Kidney epithelial cell (primary cell): ENCODE measurements around the gene TGFBR3. TPM values are rescaled to one million over a fixed set of nuclear protein-coding genes. Genes with fewer than 3 reads are reported as not detected.

Experiments
- DNase-seq: peaks from one replicate; pipeline ENCODE4 v3.0.0-alpha.2; 2010; ENCODE audit warnings: low read depth
- H3K27me3 ChIP-seq: 2 replicates; pipeline ENCODE4 v1.6.0; 2011; ENCODE audit warnings: low read length; ENCODE audit not compliant: control insufficient read depth, insufficient read depth
- H3K36me3 ChIP-seq: 2 replicates; pipeline ENCODE4 v1.5.1; 2011; ENCODE audit warnings: low read length; ENCODE audit not compliant: control insufficient read depth, insufficient read depth
- H3K4me3 ChIP-seq: 2 replicates; pipeline ENCODE4 v1.5.1; 2011; ENCODE audit warnings: low read depth, mild to moderate bottlenecking, control low read depth, low read length
- total RNA-seq: library from RNA; depleted of rRNA; stranded (reverse); fragments of >200 nt; gene quantifications from 2 replicates; pipeline ENCODE4 v1.2.3, GENCODE V29; 2015
- TF ChIP-seq, protein P1 (sequence below): IDR thresholded peaks from 2 replicates; pipeline ENCODE4 v1.5.1; 2011; ENCODE audit warnings: mild to moderate bottlenecking, moderate library complexity, low read length, control low read depth, inconsistent platforms; ENCODE audit not compliant: insufficient read depth, poor library complexity, severe bottlenecking

Gene TGFBR3
- total RNA-seq, 1 donor from 2014 or later, result 5.5 TPM

DNA sequence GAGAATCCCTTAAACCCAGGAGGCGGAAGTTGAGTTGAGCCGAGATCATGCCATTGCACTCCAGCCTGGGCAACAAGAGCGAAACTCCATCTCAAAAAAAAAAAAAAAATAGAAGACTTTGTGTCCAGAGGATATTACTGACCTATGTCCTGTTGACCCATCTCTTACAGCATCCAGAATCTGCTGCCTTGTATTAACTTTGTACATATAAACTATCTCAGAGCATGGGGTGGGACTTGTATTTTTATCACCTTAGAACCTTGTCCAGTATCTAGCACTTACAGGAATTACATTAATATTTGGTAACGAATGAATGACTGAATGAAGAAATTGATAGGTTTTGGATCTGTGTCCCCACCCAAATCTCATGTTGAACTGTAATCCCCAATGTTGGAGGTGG lies 117.8 kb downstream of the TGFBR3 start:
- Histone ChIP-seq H3K36me3 (no peaks in the 10 kb centered on the region), H3K27me3 (no peaks in the 10 kb centered on the region), H3K4me3 (no peak overlapping the region)
- TF ChIP-seq, protein P1, sequence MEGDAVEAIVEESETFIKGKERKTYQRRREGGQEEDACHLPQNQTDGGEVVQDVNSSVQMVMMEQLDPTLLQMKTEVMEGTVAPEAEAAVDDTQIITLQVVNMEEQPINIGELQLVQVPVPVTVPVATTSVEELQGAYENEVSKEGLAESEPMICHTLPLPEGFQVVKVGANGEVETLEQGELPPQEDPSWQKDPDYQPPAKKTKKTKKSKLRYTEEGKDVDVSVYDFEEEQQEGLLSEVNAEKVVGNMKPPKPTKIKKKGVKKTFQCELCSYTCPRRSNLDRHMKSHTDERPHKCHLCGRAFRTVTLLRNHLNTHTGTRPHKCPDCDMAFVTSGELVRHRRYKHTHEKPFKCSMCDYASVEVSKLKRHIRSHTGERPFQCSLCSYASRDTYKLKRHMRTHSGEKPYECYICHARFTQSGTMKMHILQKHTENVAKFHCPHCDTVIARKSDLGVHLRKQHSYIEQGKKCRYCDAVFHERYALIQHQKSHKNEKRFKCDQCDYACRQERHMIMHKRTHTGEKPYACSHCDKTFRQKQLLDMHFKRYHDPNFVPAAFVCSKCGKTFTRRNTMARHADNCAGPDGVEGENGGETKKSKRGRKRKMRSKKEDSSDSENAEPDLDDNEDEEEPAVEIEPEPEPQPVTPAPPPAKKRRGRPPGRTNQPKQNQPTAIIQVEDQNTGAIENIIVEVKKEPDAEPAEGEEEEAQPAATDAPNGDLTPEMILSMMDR, result no peak
- no peak for DNase-seq

DNA sequence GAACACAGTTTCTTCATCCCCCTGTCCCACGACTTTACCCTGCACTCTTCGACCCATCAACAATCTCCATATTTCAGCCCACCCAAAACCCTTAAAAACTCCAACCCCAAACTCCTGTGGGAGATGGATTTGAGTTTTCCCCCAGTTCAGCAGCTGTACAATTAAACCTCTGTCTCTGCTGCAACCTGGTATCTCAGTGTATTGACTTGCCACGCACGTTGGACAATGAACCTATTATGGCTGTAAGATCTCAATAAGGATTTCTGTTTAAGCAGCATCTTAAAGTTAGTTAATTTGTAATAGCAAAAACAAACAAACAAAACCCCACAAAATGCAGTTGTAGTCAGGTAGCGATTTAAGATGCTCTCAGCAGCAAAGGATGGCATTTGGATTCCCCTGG lies 119.1 kb downstream of the TGFBR3 start:
- Histone ChIP-seq H3K27me3 (no peaks in the 10 kb centered on the region), H3K36me3 (no peaks in the 10 kb centered on the region), H3K4me3 (no peak overlapping the region)
- no peak for DNase-seq
- TF ChIP-seq, protein P1, result no peak

DNA sequence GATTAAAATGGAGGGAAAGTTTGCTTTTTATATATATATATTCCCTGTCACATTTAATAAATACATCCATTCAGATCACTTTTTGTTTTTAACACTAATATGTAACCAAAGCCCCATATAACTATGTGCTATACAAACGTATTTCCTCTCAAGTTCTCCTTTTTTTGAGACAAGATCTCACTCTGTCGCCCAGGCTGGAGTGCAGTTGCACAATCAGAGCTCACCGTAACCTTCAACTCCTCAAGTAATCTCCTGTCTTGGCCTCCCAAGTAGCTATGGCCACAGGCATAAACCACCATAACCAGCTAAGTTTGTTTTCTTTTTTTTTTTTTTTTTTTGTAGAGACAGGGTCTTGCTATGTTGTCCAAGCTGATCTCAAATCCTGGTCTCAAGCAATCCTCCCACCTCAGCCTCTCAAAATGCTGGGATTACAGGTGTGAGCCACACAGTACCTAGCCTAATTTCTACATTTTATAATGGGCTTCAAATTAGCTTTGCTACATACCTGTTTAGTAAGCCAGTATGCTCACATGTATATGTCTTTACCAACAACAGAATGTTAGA lies 120.0 kb downstream of the TGFBR3 start:
- no peak for DNase-seq
- Histone ChIP-seq H3K36me3 (no peaks in the 10 kb centered on the region), H3K27me3 (no peaks in the 10 kb centered on the region), H3K4me3 (no peak overlapping the region)
- TF ChIP-seq, protein P1, result no peak

DNA sequence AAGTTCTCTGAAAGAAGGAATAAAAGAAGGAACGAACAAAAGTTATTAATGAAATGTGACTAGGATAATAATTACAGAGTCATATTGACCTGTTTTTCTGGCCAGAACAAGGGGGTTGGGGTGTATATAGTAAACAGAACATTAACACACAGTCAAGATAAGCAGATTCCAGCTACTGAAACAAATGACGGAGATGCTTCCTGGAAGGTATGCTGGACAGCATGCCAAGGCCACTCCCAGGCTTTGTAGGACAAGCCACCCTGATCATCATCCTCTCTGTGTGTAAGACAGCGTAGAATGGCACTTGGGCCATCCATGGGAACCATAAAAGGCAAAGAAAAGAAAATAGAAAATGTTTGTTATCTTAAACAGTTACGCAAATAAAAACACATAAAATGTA lies 120.7 kb downstream of the TGFBR3 start:
- Histone ChIP-seq H3K27me3 (no peaks in the 10 kb centered on the region), H3K4me3 (no peak overlapping the region), H3K36me3 (no peaks in the 10 kb centered on the region)
- no peak for DNase-seq
- TF ChIP-seq, protein P1, result no peak

DNA sequence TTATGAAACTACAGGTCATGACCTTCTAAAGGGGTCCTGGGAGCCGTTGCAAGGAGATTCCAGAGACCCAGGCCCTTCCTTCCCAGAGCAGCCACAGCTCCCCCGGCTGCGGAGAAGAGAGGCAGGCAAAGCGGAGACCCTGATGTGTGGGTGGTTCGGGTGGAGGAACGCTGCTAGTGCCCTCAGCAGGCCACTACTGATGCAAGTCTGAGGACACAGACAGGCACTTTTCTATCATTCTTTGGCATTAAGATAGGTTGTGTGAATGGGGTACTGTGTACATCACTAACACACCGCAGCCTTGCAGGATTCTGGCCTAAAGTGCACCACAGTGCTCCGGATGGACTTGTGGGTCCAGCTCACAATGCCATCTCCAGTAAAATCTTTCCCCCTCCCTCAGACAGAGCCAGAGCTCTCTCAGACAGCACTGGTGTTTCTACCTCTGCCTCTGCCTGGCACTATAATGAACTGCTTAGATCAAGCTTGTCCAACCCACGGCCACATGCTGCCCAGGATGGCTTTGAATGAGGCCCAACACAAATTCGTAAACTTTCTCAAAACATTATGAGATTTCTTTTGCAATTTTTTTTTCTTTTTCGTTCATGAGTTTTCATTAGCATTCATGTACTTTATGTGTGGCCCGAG lies 121.4 kb downstream of the TGFBR3 start:
- no peak for DNase-seq
- Histone ChIP-seq H3K36me3 (no peaks in the 10 kb centered on the region), H3K27me3 (no peaks in the 10 kb centered on the region), H3K4me3 (no peak overlapping the region)
- TF ChIP-seq, protein P1, result no peak

DNA sequence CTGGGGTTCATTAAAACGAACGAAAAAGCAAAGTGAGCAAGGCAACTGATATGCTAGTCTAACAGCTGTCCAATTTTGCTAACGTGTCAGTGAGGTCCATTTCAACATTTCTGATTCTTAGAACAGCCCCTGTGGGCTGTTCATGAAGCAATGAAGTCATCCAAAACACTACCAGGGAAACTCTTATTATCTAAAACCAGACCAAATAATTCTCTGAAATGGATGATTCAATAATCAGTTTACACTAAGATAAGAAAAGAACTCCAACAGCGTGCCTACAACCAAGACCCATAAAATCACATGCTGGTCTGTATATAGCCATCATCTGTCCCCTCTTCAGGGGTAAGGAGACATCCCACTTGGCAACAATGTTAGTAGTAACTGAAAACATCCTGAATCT lies 122.7 kb downstream of the TGFBR3 start:
- no peaks in the 10 kb centered on the region for H3K36me3 ChIP-seq
- TF ChIP-seq, protein P1, result no peak
- no peaks in the 10 kb centered on the region for H3K27me3 ChIP-seq
- H3K4me3 ChIP-seq, result no peak overlapping the region
- DNase-seq, result no peak
